Peyer's patch (tissue), 4 donors: ENCODE measurements around the gene COL11A2. TPM values are rescaled to one million over a fixed set of nuclear protein-coding genes. Genes with fewer than 3 reads are reported as not detected.

Experiments used
- DNase-seq, 3 donors: peaks; one replicate each; pipeline ENCODE4 v3.0.0-alpha.2; 2017 to 2019
- H3K27ac ChIP-seq, 4 donors: fragments of 200-600 bp; sonication (generic); one replicate each; pipeline ENCODE4 v1.5.1; 2016 to 2019
- H3K27me3 ChIP-seq, 2 donors: fragments of 200-600 bp; sonication (generic); one replicate each; pipeline ENCODE4 v1.5.1; 2019
- H3K36me3 ChIP-seq, 3 donors: fragments of 200-600 bp; sonication (generic); one replicate each; pipeline ENCODE4 v1.5.1; 2016 to 2019
- H3K4me1 ChIP-seq, 4 donors: fragments of 200-600 bp; sonication (generic); one replicate each; pipeline ENCODE4 v1.5.1; 2016 to 2019
- H3K4me3 ChIP-seq, 4 donors: fragments of 200-600 bp; sonication (generic); 1 replicate in 3 of 4; 2 replicates in 1 of 4; pipeline ENCODE4 v1.5.1; 2016 to 2019; ENCODE audit warnings: mild to moderate bottlenecking in 1 of 4
- H3K9me3 ChIP-seq, 4 donors: fragments of 200-600 bp; sonication (generic); one replicate each; pipeline ENCODE4 v1.5.1; 2016 to 2019; ENCODE audit warnings: mild to moderate bottlenecking in 1 of 4
- POLR2A ChIP-seq, 2 donors: fragments of 450-650 bp; IDR thresholded peaks; one replicate each; pipeline ENCODE4 v1.5.1; 2017; ENCODE audit warnings: antibody characterized with exemption in 2 of 2, mild to moderate bottlenecking in 2 of 2, moderate library complexity in 2 of 2
- total RNA-seq, 4 donors: library from RNA; depleted of rRNA; stranded (reverse); fragments of >200 nt; gene quantifications; one replicate each; pipeline ENCODE4 v1.1.0, GENCODE V29; 2016
- TF ChIP-seq, protein P1 (sequence below), 6 experiments: fragments of 450-650 bp in 4 of 6; fragments of 200-600 bp in 2 of 6; sonication (generic) in 1 of 6; IDR thresholded peaks; one replicate each; pipeline ENCODE4 v1.5.1; 2017 to 2019; ENCODE audit warnings: antibody characterized with exemption in 6 of 6, mild to moderate bottlenecking in 3 of 6, moderate library complexity in 1 of 6

Gene COL11A2
- total RNA-seq, 4 donors from 2014 or later, result 0.18 to 2.5 (median 0.54) TPM; not detected in 1

GRCh38 chr6:33173535-33174180 lies 18.6 kb downstream of the COL11A2 start:
- no peak for DNase-seq
- H3K9me3 ChIP-seq, result no peaks in the 10 kb centered on the region

DNA sequence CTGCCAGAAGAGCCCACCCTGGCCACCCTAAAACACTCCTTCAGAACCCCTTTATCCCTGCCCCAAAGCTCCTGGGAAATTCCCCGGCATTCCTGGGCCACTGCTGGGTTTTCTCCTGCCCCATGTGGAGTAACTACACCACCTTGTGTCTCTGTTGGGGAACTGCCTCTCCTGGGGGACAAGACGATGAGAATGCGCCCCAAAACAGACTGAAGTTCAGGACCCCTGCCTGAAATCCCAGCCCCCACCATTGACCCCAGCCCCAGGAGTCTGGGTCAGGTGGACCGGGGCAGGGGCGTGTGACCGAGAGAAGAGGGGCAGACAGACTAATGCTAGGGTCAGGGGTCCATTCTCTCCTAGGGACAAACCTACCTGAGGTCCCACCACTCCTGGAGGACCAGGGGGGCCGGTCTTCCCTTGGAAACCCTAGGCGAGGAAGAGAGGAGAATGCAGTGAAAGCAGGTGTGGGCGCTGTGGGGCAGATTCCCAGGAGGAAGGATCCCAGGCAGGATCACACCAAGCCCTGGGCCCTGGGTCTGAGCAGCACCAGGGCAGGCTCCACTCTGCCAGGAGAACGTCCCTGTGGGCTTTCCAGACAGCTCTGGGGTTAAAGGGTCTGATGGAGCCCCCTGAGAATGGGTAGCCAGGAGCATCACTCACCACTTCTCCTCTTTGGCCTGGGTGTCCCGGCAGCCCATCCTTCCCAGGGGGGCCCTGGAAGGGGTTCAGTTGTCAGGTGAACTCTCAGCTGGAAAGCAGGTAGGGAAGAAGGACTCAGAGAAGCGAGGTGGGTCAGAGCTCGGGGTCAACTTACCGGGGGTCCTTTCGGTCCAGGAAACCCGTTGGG lies 19.4 kb downstream of the COL11A2 start:
- TF ChIP-seq, protein P1, sequence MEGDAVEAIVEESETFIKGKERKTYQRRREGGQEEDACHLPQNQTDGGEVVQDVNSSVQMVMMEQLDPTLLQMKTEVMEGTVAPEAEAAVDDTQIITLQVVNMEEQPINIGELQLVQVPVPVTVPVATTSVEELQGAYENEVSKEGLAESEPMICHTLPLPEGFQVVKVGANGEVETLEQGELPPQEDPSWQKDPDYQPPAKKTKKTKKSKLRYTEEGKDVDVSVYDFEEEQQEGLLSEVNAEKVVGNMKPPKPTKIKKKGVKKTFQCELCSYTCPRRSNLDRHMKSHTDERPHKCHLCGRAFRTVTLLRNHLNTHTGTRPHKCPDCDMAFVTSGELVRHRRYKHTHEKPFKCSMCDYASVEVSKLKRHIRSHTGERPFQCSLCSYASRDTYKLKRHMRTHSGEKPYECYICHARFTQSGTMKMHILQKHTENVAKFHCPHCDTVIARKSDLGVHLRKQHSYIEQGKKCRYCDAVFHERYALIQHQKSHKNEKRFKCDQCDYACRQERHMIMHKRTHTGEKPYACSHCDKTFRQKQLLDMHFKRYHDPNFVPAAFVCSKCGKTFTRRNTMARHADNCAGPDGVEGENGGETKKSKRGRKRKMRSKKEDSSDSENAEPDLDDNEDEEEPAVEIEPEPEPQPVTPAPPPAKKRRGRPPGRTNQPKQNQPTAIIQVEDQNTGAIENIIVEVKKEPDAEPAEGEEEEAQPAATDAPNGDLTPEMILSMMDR (IDR thresholded peaks at IDR 0.05), result peak in 4 of 6 experiments; percentile 45 to 65 (median 64)
- no peak for TF ChIP-seq POLR2A (IDR thresholded peaks at IDR 0.05)
- peak in 1 of 3 donors; percentile 47 for DNase-seq
- Histone ChIP-seq H3K4me1 (no peaks in the 10 kb centered on the region), H3K27ac (no peak overlapping the region), H3K27me3 (no peaks in the 10 kb centered on the region), H3K9me3 (no peaks in the 10 kb centered on the region), H3K36me3 (no peaks in the 10 kb centered on the region), H3K4me3 (no peak overlapping the region)

More at GRCh38 chr6:33173535-33174180, 18.6 kb downstream of the COL11A2 start:
- H3K36me3 ChIP-seq, result no peaks in the 10 kb centered on the region
- no peak for TF ChIP-seq POLR2A (IDR thresholded peaks at IDR 0.05)
- TF ChIP-seq, protein P1 (IDR thresholded peaks at IDR 0.05), result no peak
- H3K27me3 ChIP-seq, result no peaks in the 10 kb centered on the region
- H3K27ac ChIP-seq, result no peak overlapping the region
- no peaks in the 10 kb centered on the region for H3K4me1 ChIP-seq
- H3K4me3 ChIP-seq, result no peak overlapping the region

DNA sequence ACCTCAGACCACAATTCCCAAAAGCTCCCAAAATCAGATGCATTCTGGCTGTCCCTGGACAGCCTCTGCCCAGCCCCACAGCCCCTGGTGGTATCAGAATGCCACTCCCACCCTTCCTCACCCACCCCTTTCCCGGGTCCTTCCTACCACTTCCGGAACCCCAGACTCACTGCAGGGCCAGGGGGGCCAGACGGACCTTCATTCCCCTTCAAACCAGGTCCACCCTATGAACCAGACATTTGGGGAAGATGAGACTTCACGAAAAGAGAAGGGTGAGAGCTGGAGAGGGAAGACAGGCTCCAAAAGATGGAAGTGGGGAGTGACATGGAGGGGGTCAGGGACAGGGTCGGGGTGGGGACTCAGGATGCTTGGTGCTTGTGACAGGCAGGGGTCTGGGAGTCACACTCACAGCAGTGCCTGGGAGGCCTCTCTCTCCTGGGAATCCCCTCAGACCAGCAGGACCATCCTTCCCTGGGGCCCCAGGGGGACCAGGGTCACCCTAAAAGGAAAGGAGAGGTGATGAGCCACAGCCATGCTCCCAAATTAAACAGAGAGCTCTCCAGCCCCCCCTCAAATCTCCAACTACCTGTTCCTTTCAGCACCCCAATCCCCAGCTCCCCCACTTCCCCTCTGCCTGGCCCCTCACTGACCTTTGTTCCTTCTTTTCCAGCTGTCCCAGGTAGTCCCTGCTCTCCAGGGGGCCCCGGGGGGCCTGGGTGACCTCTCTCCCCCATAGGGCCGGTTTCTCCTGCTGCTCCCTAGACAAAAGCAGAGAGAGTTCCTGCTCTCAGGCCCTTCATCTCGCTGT lies 20.2 kb downstream of the COL11A2 start:
- Histone ChIP-seq H3K27me3 (no peaks in the 10 kb centered on the region), H3K27ac (no peak overlapping the region), H3K9me3 (no peaks in the 10 kb centered on the region), H3K36me3 (no peaks in the 10 kb centered on the region), H3K4me1 (no peaks in the 10 kb centered on the region), H3K4me3 (no peak overlapping the region)
- TF ChIP-seq, protein P1 (IDR thresholded peaks at IDR 0.05), result no peak
- no peak for TF ChIP-seq POLR2A (IDR thresholded peaks at IDR 0.05)
- no peak for DNase-seq

GRCh38 chr6:33171016-33171879 lies 21.0 kb downstream of the COL11A2 start:
- Histone ChIP-seq H3K4me3 (no peak overlapping the region), H3K36me3 (no peaks in the 10 kb centered on the region), H3K9me3 (no peaks in the 10 kb centered on the region), H3K4me1 (no peaks in the 10 kb centered on the region), H3K27ac (no peak overlapping the region), H3K27me3 (no peaks in the 10 kb centered on the region)
- DNase-seq, result no peak
- TF ChIP-seq, protein P1 (IDR thresholded peaks at IDR 0.05), result no peak
- TF ChIP-seq POLR2A (IDR thresholded peaks at IDR 0.05), result no peak
